Hematopoietic multipotent progenitor cell treated with erythropoietin and hydrocortisone succinate and interleukin-3 and kit ligand, for 17 days (in vitro differentiated cells): Measurements from ENCODE around the gene MAP3K4.

Experiments
- DNase-seq: peaks from one replicate; pipeline ENCODE4 v3.0.0-alpha.2; 2015; ENCODE audit warnings: low spot score

MAP3K4 gene

DNA sequence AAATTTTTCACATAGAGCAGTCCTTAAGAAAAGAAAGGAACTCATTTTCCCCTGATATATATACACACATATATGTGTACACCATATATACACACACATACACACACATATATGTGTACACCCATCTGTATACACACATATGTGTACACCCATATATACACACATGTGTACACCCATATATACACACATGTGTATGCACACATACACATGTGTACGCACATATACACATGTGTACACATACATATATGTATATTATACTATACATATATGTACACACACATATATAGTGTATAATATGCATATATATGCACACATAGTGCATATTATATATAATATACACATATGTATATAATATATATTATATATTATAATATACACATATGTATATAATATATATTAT lies 9.1 kb downstream of the MAP3K4 start:
- DNase-seq: no peak

DNA sequence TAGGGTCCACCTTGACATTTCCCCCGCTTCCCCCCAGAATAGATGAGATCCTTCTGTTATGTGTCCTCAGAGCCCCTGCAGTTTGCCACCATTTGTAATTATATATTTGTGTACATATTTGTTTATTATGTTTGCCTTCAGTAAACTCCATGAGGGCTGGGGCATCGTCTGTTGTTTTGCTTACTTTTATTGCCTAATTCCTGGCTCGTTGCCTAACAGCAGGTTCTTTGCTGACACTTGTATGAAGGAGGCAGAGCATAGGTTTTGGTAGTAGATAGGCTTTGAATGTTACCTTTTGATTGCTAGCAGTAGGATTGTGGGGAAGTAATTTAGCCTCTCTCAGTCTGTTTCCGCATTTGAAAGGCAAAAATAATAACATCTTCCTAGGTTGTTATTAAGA lies 9.9 kb downstream of the MAP3K4 start:
- DNase-seq: peak; percentile 16

DNA sequence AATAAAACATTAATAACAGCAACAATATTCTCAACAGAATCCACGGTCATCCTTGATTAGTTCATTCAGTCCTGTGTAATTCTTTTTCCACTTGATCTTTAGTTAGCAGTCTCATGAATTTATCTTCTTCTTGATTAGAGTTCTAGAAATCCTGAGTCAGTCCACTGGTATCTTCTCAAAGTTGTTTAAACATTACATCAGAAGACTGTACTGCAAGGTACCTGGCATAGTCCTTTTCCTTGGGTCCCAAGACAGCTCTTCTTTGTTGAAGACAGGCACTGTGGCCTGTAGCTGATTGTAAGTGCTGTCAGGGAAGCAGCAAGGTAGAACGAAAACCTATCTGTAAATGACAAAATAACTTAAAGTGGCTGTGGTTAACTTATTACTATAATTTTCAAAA lies 11.8 kb downstream of the MAP3K4 start:
- no peak for DNase-seq

DNA sequence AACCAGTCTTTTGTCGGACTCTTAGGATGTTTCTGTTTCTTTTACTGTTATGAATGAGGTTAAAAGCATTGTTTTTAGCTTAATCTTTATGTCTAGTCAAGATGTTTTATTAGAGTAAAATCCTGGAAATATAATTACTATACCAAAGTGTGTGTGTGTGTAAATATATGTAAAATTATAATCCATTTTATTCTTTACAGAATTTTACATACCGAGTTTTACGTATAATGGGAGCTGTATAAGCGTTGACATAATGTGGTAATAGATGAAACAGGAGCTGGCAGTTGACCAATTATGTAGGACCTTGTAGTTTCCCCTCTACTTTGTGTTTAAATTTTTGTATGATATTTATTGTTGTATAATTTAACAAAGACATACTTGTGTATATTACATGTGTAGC lies 16.7 kb downstream of the MAP3K4 start:
- no peak for DNase-seq

DNA sequence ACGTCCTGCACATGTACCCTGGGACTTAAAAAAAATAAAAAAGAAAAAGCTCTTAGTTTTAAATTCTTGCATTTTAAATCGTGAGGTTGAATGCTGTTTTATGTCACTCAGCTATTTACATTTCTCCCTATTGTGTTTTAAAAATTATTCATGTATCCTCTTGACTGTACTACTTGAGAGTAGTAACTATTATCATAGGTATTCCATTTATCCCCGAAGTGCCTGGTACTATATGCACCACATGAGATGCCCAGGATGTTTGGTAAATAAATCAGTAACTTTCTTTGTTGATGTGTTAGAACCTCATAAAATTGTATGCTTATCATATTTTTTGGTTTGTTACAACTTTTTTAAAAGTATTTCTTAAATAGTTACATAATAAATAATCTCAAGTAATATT lies 18.4 kb downstream of the MAP3K4 start:
- DNase-seq: no peak

DNA sequence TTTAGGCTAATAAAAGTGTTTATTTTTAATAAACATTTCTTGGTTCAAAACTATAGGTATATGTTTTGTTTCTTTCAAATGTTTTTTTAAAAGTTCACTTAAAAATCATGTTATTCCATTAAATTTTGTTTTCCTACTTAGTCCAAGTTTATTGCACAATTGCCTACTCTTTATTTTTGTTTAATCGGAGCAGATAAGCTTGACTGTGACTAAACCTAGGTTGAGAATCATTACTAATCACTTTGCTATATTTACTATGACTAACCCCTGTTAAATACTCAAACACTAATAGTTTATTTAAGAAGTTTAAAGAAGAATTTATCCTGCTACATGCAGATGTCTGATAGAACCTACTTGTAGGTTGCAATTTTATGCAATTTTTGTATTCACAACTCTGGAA lies 18.8 kb downstream of the MAP3K4 start:
- DNase-seq: no peak

DNA sequence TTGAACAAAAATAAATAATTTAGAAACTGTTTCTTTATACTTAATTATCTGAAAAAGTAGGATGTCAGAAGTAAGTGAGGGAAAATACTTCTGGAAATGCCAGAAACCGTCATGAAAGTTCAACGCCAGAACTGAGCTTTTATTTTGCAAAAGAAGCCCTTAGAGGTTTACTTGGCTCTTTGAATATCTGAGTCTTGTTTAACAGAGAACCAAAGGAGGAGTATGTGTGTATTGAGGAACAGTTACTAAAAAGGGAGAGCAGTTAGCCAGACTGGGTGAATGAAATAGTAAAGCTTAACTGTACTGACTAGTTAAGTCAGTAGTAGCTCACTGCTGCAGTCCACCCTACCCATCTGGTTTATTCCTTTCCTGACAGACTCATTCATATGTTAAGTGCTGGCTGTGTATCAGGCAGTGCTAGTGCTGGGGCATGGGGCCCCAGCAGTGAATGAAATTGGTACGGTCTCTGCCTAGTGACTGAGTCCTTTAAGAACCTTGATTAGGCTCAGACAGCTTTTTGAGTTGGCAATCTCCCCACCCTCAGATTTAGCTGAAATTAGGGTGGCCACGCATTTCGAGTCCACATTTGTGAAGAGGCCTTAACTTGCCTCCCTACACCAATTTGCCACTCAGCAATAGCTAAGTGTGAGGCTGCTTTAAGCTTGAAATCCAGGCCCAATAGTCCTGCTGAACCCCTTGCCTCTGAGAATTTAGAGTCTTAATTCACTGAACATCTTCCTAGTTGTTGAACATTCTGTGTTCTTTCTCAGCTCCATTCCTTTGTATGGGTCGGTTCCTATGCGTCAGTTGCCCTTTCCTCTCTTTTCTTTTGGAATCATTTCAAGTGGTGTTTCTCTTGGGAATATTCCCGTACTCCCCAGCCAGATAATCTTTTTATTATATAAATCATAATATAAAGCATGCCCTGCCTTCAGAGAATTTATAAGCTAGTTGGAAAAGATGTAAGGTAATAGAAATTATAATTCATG lies 20.2 kb downstream of the MAP3K4 start:
- no peak for DNase-seq

DNA sequence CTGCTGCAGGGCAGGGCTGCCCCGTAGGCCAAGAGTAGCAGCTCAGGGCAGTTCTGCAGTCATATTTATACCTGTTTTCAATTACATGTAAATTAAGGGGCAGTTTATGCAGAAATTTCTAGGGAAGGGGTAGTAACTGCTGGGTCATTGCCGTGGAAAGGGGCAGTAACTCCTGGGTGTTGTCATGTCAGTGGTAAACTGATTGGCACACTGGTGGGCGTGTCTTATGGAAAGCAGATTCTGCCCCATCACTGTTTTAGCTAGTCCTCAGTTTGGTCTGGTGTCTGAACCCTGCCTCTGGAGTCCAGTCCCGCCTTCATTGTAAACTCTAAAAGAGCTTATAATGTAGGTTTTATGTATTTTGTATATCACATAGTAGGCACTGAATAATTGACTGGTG lies 22.1 kb downstream of the MAP3K4 start:
- DNase-seq: peak; percentile 13

DNA sequence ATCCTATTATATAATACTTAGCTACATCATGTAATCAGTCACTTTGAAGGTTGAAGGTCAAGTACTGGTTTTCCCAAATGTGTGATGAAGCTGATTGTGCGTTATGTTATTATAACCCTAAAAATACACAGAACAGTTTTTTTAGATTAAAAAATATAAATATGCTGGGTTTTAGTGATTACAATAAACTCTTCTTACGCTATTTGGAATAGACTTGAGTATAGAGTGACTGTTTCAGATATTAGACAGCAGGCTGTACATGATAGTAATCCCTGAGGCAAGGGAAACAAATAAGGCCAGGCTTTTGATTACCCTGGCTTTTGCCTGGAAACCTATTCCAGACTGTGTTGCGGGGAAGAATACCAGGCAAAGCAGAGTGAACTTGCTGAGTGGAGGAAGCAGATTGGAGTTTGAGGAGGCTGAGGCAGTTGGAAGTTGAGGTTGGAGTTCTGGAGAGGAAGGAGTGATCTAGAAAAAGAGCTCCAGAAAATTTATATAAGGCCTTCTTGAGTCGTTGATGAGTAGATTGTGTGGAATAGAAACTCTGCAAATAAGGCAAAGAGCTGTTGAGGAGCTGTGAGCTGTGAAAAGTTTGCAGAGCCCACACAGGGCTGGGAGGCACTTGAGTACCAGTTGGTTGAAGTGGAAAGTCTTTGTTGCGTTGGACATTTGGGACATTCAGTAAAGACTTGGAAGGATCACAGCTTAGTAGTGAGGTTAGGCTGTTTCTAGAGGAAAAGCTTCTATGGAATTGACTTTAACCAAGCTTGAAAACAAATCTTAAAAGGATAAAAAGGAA lies 26.4 kb downstream of the MAP3K4 start:
- DNase-seq: no peak

DNA sequence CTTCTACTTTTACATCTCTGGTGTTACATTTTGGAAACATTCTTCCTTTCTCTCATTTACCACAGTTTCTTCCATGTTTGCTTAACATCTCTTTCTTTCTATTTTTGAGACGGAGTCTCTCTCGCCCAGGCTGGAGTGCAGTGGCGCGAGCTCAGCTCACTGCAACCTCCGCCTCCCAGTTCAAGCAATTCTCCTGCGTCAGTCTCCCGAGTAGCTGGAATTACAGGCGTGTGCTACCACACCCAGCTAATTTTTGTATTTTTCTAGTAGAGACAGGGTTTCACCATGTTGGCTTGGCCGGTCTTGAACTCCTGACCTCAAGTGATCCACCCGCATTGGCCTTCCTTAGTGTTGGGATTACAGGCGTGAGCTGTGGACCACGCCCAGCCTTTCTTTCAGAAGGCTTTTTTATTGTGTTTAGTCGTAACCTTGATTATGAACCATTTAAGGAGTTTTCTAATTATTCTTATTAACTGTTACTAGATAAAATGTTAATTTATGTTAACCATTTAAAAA lies 27.8 kb downstream of the MAP3K4 start:
- DNase-seq: no peak

DNA sequence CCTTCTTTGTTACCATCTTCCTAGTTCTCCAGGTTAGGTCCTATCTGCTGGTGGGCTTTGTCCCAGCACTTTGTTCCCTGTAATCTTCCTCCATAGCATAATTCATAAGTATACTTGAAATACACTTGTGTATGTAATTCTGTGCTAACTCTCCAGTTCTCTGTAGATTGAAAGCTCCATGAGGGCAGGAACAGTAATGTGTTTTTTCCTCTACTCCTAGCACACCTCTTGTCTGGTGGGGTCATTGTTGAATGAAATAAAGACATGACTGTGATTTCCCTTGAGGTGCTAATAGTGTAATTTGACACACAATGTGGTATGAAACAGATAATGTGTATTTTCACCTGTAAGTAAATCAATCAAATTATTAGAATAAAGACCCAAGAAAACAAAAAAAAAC lies 30.0 kb downstream of the MAP3K4 start:
- no peak for DNase-seq

DNA sequence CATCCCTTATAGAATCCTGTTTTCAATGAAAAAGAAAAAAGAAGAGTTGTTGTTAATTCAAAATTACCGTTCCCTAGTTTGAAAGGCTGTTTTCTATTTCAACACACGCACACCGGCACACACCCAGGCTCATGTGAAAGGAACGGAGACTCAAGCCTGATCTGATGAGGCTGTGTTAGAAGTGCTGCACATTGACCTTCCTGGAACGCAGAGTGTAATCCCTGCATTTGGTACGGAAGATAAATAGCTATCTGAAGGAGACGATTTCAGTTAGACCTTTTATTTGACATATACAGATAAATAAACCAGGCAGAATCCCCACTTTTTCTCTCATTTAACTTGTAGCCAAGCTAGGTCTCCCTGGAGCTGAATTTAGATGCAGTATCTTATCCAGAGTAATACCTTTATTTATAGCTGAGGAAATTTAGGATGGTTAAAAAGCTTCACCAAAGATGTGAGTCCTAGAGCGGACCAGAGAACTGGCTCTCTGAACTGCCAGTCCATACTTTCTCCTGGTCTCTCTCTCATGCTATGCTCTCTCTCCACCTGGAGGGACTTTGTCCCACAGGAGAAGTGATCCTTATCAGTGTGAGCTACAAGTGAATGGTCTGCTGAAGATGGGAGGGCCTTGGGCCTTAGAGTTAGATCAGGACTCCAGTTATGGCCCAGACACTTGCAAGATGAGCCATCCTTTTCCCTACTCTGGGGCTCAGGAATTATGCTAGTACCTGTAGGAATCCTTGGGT lies 30.6 kb downstream of the MAP3K4 start:
- DNase-seq: no peak

DNA sequence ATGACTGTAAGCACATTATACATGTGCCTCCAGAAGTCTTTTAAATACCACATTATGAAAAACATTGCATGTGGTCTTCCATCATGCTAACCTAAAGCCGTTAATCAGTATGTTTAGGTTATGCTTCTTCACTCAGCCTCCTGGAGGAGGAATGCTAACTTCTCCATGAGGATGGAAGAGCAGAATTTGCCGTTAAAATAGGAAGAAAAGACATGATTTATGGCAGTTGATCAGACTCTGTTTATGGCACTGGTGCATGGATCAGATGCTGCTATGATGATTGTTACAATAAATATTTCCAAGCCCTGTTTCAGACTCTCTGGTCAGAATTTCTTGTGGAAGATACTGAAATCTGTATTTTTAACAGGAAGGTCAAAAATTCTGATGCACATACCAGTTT lies 31.7 kb downstream of the MAP3K4 start:
- no peak for DNase-seq

DNA sequence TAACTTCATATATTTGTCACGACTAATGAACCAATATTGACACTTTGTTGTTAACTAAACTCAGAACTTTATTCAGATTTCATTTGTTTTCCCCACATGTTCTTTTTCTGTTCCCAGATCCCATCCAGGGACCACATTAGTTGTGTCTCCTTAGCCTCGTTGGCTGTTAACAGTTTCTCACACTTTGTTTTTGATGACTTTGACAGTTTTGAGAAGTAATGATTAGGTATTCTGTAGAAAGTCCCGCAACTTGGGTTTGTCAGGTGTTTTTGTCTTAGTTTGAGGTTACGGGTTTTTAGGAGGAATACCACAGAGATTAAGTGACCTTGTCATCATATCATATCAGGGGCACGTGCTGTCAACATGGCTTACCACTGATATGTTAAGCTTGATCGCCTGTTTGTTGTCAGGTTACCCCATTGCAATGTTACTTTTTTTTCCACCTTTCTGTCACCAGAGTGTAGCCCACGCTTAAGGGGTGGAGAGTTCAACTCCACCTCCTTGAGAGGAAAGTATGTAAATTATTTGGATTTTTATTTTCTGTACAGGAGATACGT lies 32.9 kb downstream of the MAP3K4 start:
- no peak for DNase-seq

DNA sequence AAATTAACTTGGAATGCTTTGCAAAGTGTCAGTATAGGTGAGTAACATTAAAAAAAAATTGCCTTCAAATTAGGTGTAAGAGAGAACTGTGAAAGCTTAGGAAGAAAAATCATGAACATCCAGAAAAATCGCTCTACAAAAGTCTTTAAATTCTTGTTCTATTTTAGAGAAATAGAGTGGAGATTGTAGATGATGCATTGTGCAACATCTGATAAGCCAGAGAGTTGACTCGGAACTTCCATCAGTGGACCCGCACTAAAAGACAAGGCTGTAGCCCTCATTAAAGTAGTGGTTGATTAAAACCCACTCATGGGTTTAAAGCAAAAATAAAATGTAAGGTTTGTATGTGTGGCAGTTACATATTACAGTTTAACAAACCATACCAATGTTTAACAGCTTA lies 35.8 kb downstream of the MAP3K4 start:
- no peak for DNase-seq

DNA sequence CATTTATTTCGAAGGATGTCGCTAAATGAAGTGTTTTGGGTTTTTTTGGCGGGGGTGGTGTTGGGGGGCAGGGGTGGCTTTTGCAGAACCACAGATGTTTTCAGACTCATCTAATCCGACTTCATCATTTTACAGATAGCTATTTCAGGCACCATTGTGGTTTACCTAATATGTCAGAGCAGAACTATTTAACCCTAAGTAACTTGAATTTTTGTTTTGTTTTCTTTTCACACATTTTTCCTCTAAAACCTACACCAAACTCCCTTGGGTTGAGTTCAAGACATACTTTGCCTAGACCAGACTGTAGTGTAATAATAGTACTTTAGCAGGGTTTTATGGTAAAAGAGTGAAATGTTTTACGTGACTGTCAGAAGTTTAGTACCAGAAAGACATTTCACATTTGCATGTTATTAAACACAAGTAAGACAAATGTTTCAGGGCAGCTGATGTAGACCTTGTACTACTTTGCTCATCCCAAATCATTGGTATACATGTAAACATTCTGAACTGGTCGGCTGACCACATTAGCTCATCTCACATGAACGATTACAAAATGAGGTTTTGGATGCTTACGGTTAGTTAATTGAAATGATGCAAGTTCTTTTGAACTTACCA lies 37.7 kb downstream of the MAP3K4 start:
- DNase-seq: no peak

DNA sequence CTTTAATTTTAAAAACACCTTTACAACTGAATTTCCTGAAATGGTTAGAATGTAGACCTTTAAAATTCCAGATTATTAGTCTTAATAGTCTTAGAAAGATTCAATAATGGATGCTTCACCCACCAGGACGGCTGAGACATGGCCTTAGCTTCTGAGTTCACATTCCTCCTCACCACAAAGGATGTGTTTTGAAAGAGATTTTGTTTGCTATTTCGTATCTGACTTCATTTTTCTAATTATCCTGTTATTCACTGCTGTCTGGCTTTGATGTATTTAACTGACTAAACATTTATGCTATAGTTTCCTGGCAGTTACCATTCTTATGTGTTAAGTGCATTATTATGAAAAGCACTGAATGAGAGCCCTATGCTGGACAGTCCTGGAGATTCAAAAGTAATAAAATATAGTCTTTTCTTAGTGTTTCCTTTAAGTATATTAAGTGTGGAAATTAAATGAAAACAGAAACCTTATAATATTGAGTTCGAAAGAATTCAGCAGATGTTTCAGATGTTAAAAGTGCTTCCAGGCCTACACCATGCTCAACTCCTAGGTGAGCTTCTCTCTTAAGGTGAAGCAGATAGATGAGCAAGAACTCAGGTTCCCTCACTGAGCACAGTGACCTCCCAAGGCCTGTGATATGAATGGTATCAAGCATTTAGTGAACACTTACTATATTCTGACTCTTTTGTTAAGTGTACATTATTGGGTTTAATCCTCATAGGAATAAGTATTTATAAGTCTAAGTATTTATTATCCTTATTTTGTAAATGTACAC lies 40.3 kb downstream of the MAP3K4 start:
- DNase-seq: no peak

DNA sequence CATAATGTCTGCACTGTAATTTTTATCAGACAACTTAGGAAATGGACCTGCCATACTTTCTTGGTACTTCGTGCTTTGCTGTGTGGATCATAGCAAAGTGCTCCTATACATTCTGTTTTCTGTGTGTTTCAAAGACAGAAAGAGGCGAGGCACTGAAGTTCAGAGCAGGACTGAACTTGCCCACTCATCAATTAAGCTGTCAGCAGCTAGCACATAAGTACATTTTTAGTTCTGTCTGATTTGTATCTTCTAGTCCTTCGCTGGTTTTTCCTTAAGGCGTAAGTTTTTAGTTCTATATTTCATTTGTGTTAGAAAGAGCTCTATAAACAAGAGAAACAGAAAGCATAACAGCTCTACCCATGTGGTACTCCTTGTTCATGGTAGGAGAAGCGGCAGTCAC lies 42.1 kb downstream of the MAP3K4 start:
- DNase-seq: no peak

DNA sequence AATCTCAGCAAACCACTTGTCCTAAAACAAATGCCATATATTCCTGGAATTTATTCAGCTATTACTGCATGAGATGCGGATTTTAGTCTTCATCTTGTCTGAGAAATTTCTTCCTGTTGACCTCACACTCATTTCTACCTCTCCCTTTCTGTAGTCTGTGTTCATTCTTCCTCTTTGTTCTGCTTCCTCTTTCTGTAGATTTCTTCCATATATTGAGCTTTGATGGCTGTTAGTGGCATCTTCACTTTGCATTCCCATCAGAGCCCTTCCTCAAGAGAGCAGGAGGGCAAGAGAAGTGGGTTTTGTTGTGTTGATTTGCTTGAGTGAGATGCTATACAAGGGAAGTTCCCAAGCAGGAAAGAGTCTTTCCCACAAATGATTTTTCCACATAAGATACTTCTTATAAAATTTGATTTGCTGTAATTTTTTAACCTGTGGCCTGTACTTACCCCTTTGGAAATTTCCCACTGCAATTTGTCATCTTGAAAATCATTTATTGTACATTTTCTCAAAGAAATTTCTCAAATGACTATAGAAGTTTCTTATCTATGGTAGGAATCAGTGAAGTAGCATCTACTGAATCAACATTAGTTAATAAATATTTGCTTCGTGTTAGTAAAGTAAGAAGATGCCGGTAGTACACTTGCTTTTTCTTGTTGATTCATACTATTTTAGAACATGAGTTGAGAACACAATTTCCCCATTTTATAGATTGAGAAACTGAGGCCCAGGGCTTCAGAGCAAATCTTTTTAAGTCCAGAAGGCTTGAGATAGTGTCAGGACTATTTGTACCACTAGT lies 43.8 kb downstream of the MAP3K4 start:
- DNase-seq: no peak

DNA sequence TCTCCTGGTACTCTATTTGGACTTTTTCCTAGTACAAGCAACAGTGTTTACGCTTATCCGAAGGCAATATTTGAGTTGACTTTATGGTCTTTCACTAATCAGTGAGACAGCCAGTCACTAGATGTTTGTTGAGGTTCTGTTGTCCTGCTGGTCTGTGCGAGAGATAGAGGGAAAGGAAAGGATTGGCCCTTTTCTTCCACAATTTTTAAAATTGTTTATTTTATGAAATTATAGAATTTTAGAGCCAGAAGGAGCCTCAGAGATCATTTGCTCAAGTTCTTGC lies 44.4 kb downstream of the MAP3K4 start:
- no peak for DNase-seq
